K562 (cell line): ENCODE measurements around the gene PKD1L1. TPM values are rescaled to one million over a fixed set of nuclear protein-coding genes. Genes with fewer than 3 reads are reported as not detected.

ENCODE experiments used
- ATAC-seq: fragments of 200-7000 bp; cut with Tn5 transposase; 3 replicates; pipeline ENCODE4 v1.9.1; 2020; ENCODE audit warnings: moderate library complexity
- BruUV-seq: library from RNA; stranded (reverse); fragments of 400-500 nt; replicated peaks from 2 replicates; lab custom pipeline; 2021; lab: Mats Ljungman, UMichigan
- CTCF ChIA-PET: fragments of 300-600 bp; formaldehyde crosslinking; extraction: SDS; loops from one replicate; lab custom pipeline; 2021; ENCODE audit warnings: low intra/inter-chr PET ratio; lab: Yijun Ruan, JAX
- POLR2A ChIA-PET: fragments of 300-600, 350-650 bp; sonication (Branson Sonifier 250); formaldehyde crosslinking; extraction: SDS; loops from one replicate; lab custom pipeline; 2021; ENCODE audit warnings: antibody characterized with exemption, inconsistent platforms; lab: Yijun Ruan, JAX
- DNase-seq, 4 experiments: peaks; one replicate each; pipeline versions ENCODE4 v3.0.0 to v3.0.0-alpha.2; 2011 to 2018; ENCODE audit warnings: low spot score in 3 of 4, mixed read lengths in 3 of 4; ENCODE audit errors: extremely low read depth in 1 of 4
- FAIRE-seq: peaks from 2 replicates; lab custom pipeline; 2011; peaks lifted over from hg19 to GRCh38; lab: Jason Lieb, UNC
- H2AFZ ChIP-seq: 2 replicates; pipeline ENCODE4 v1.6.0; 2011; ENCODE audit warnings: low read depth, low read length, control low read depth, inconsistent platforms
- H3K27ac ChIP-seq: fragments of 200-600 bp; 3 replicates; pipeline ENCODE4 v1.8.0; 2011; ENCODE audit warnings: low read depth, mild to moderate bottlenecking, control low read depth, inconsistent platforms, low read length, moderate library complexity, mixed read lengths; ENCODE audit errors: extremely low read depth
- H3K27me3 ChIP-seq, 2 experiments: fragments of 300-600 bp in 1 of 2; 2 replicates in 1 of 2; 3 replicates in 1 of 2; pipeline versions ENCODE4 v1.6.0 to v1.8.0; 2011; ENCODE audit warnings: inconsistent platforms in 2 of 2, low read length in 2 of 2, mild to moderate bottlenecking in 1 of 2, mixed read lengths in 1 of 2, moderate library complexity in 1 of 2; ENCODE audit not compliant: control insufficient read depth in 2 of 2, insufficient read depth in 2 of 2
- H3K36me3 ChIP-seq: fragments of 300-600 bp; 3 replicates; pipeline ENCODE4 v1.8.0; 2011; ENCODE audit warnings: mild to moderate bottlenecking, low read length, inconsistent platforms; ENCODE audit not compliant: control insufficient read depth, insufficient read depth
- H3K4me1 ChIP-seq, 2 experiments: fragments of 200-600 bp in 1 of 2; replicated peaks in 1 of 2; 2 replicates in 1 of 2; 3 replicates in 1 of 2; pipeline versions ENCODE4 v1.5.1 to v1.8.0; 2011; ENCODE audit warnings: inconsistent platforms in 2 of 2, low read length in 2 of 2, mild to moderate bottlenecking in 1 of 2, mixed read lengths in 1 of 2, moderate library complexity in 1 of 2; ENCODE audit not compliant: control insufficient read depth in 2 of 2, insufficient read depth in 2 of 2
- H3K4me2 ChIP-seq: 2 replicates; pipeline ENCODE4 v1.6.1; 2011; ENCODE audit warnings: low read length, control low read depth, inconsistent platforms, mixed read lengths; ENCODE audit not compliant: insufficient read depth
- H3K4me3 ChIP-seq: fragments of 200-600 bp; sonication (generic), shearing (Covaris generic); 2 replicates; pipeline ENCODE4 v1.5.1; 2016; ENCODE audit warnings: control low read depth, inconsistent platforms
- H3K79me2 ChIP-seq: fragments of 200-600 bp; 3 replicates; pipeline ENCODE4 v1.8.0; 2011; ENCODE audit warnings: low read length, inconsistent platforms; ENCODE audit not compliant: control insufficient read depth, insufficient read depth
- H3K9ac ChIP-seq, 2 experiments: 2 replicates each; pipeline versions ENCODE4 v1.6.0 to v1.6.1; 2011; ENCODE audit warnings: low read depth in 2 of 2, low read length in 2 of 2, control low read depth in 1 of 2, inconsistent platforms in 1 of 2, mild to moderate bottlenecking in 1 of 2, mixed read lengths in 1 of 2; ENCODE audit not compliant: insufficient read depth in 1 of 2
- H3K9me1 ChIP-seq: one replicate; pipeline ENCODE4 v1.6.0; 2011; ENCODE audit warnings: inconsistent platforms, mild to moderate bottlenecking, low read length, moderate library complexity; ENCODE audit not compliant: control insufficient read depth, insufficient read depth
- H3K9me3 ChIP-seq: replicated peaks from 2 replicates; pipeline ENCODE4 v1.5.1; 2011; ENCODE audit warnings: low read depth, low read length, inconsistent platforms; ENCODE audit not compliant: control insufficient read depth, insufficient read depth
- H4K20me1 ChIP-seq: replicated peaks from 2 replicates; pipeline ENCODE4 v1.6.1; 2011; ENCODE audit warnings: low read length, inconsistent platforms, mixed read lengths; ENCODE audit not compliant: control insufficient read depth, insufficient read depth
- BDP1 ChIP-seq: IDR thresholded peaks from 3 replicates; pipeline ENCODE4 v1.6.1; 2011; ENCODE audit not compliant: insufficient read length, insufficient read depth
- CC2D1A ChIP-seq: fragments of 450-650 bp; IDR thresholded peaks from 2 replicates; pipeline ENCODE4 v1.6.1; 2017; ENCODE audit warnings: mild to moderate bottlenecking
- DACH1 ChIP-seq: fragments of 450-650 bp; IDR thresholded peaks from 2 replicates; pipeline ENCODE4 v1.6.1; 2018; ENCODE audit not compliant: partially characterized antibody
- FOSL1 ChIP-seq: fragments of 200-800 bp; sonication (Bioruptor generic); conservative IDR thresholded peaks from 2 replicates; pipeline ENCODE4 v1.6.1; 2016; ENCODE audit warnings: missing genetic modification characterization, missing compliant biosample characterization
- KLF1 ChIP-seq: fragments of 450-650 bp; IDR thresholded peaks from 2 replicates; pipeline ENCODE4 v1.6.1; 2016; ENCODE audit warnings: missing genetic modification characterization, missing compliant biosample characterization
- NCOA1 ChIP-seq: fragments of 450-650 bp; IDR thresholded peaks from 2 replicates; pipeline ENCODE4 v1.6.1; 2016; ENCODE audit warnings: low read depth
- NKRF ChIP-seq: fragments of 450-650 bp; IDR thresholded peaks from 2 replicates; pipeline ENCODE4 v1.6.1; 2016; ENCODE audit warnings: borderline replicate concordance
- NR2C2 ChIP-seq, 2 experiments: fragments of 200-800 bp in 1 of 2; sonication (Bioruptor generic) in 1 of 2; sonication (generic) in 1 of 2; formaldehyde crosslinking in 1 of 2; IDR thresholded peaks; 2 replicates each; pipeline versions ENCODE4 v1.6.1 to v1.8.0; 2016 to 2022; ENCODE audit warnings: mild to moderate bottlenecking in 1 of 2, missing compliant biosample characterization in 1 of 2, missing genetic modification characterization in 1 of 2, missing genetic modification reagents in 1 of 2
- NRF1 ChIP-seq, 2 experiments: fragments of 450-650 bp; IDR thresholded peaks in 1 of 2; conservative IDR thresholded peaks in 1 of 2; 2 replicates each; pipeline ENCODE4 v1.6.1; 2014; ENCODE audit warnings: mild to moderate bottlenecking in 2 of 2
- RBM15 ChIP-seq: fragments of 200-400 bp; formaldehyde crosslinking; IDR thresholded peaks from 2 replicates; pipeline ENCODE4 v1.6.1; 2018; ENCODE audit warnings: mild to moderate bottlenecking, low read length, moderate library complexity; ENCODE audit not compliant: insufficient read depth
- YY1 ChIP-seq, 3 experiments: IDR thresholded peaks; 2 replicates each; pipeline ENCODE4 v1.6.1; 2011; ENCODE audit warnings: low read length in 2 of 3, mild to moderate bottlenecking in 2 of 3, moderate library complexity in 2 of 3, borderline replicate concordance in 1 of 3, control low read depth in 1 of 3, low read depth in 1 of 3; ENCODE audit not compliant: insufficient read depth in 3 of 3, insufficient replicate concordance in 2 of 3, control insufficient read depth in 1 of 3, insufficient read length in 1 of 3; ENCODE audit errors: extremely low read depth in 1 of 3
- ZNF76 ChIP-seq: fragments of 250-450 bp; sonication (Bioruptor Pico); IDR thresholded peaks from 2 replicates; pipeline ENCODE4 v1.4.0; 2020; ENCODE audit warnings: mild to moderate bottlenecking, moderate library complexity, borderline replicate concordance
- WGBS: fragments of 100-300 bp; shearing (Covaris generic); methylation state at CpG from one replicate; pipeline ENCODE4 v1.1.6; 2016; ENCODE audit warnings: low coverage, mixed read lengths; ENCODE audit not compliant: insufficient coverage; ENCODE audit errors: missing lambda C conversion rate; 5-methylcytosine and 5-hydroxymethylcytosine counted together
- in situ Hi-C: fragments of 300-500 bp; cut with MboI; formaldehyde crosslinking; loops from 4 replicates; pipeline ENCODE4 v1.15.0; 2018; ENCODE audit warnings: inconsistent platforms, mixed read lengths
- intact Hi-C: fragments of 100-400 bp; cut with micrococcal nuclease; formaldehyde crosslinking; loops from 2 replicates; pipeline ENCODE4 v1.14.2; 2022
- polyA plus RNA-seq, 8 experiments: library from polyadenylated mRNA; depleted of rRNA in 4 of 8; stranded (reverse) in 5 of 8; unstranded in 3 of 8; fragments of >200 nt; fragmentation: Nextera tagmentation in 2 of 8; fragmentation: Illumina TruSeq in 1 of 8; extraction: Ambion mirVana in 2 of 8; extraction: Trizol in 1 of 8; gene quantifications; 2 replicates each; pipeline versions ENCODE4 v1.2.1 to v1.2.3, GENCODE V29; 2011 to 2014; ENCODE audit warnings: inconsistent platforms in 1 of 8, missing spikeins in 1 of 8
- total RNA-seq, 7 experiments: library from RNA; depleted of rRNA in 6 of 7; stranded (reverse); fragments of >200 nt in 6 of 7; fragmentation: Illumina TruSeq in 2 of 7; extraction: Trizol in 2 of 7; gene quantifications; 2 replicates each; pipeline versions ENCODE4 v1.2.1 to v1.2.3, GENCODE V29; 2011 to 2021; ENCODE audit warnings: low replicate concordance in 1 of 7
- TF ChIP-seq, protein P1 (sequence below): fragments of 250-450 bp; sonication (Bioruptor Pico); IDR thresholded peaks from 2 replicates; pipeline ENCODE4 v1.5.0; 2021

The PKD1L1 gene
- total and polyA plus RNA-seq, 9 of the 15 experiments (the other 6 are each of a cell fraction or from before 2014, with no cell fraction given): 0.01 to 0.02 TPM; not detected in 7

GRCh38 chr7:47912332-47912731 lies 35.9 kb downstream of the PKD1L1 start:
- POLR2A ChIA-PET: no interaction called here
- no peaks in the 10 kb centered on the region for H3K79me2 ChIP-seq
- no peaks in the 10 kb centered on the region for H3K4me1 ChIP-seq
- BruUV-seq: no TSS peak
- no peaks in the 10 kb centered on the region for H3K9me1 ChIP-seq
- intact Hi-C loops (no loop called here), in situ Hi-C loops (no loop called here)
- no peak overlapping the region for H3K4me3 ChIP-seq
- FAIRE-seq (no peak), ATAC-seq (no peak), DNase-seq (no peak)
- H3K27ac ChIP-seq: no peak overlapping the region
- CTCF ChIA-PET: no interaction called here
- H3K9ac ChIP-seq: no peak overlapping the region
- no peak overlapping the region for H2AFZ ChIP-seq
- H4K20me1 ChIP-seq: no peaks in the 10 kb centered on the region
- H3K36me3 ChIP-seq: no peaks in the 10 kb centered on the region
- no peaks in the 10 kb centered on the region for H3K9me3 ChIP-seq
- TF ChIP-seq DACH1: no peak
- TF ChIP-seq, protein P1, sequence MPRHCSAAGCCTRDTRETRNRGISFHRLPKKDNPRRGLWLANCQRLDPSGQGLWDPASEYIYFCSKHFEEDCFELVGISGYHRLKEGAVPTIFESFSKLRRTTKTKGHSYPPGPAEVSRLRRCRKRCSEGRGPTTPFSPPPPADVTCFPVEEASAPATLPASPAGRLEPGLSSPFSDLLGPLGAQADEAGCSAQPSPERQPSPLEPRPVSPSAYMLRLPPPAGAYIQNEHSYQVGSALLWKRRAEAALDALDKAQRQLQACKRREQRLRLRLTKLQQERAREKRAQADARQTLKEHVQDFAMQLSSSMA: no peak
- no peak for TF ChIP-seq RBM15
- 0% methylated on average over 6 of the region's 6 CpGs for WGBS
- no peak overlapping the region for H3K4me2 ChIP-seq
- H3K27me3 ChIP-seq: peaks cover 0 to 9% of the 10 kb centered on the region in 2 experiments; a peak in 1 of 5 replicates

DNA sequence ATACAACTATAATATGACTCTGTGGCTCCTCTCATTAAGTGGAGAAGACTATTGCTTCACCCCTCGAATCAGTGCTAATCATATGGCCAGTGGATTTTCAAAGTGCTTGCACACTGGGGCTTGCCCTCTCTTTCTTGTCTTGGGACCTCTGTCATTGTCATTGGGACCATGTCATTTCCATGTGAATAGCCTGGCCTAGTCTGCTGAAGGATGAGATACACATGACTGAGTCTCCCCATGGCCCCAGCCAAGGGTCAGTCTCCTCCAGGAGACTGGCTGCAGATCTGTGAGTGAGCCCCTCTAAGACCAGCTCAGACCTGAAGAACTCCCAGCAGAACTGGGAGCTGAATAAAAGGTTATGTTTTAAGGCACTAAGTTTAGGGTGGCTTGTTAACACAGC lies 39.5 kb downstream of the PKD1L1 start:
- POLR2A ChIA-PET: no interaction called here
- no peak overlapping the region for H2AFZ ChIP-seq
- H3K9me3 ChIP-seq: no peaks in the 10 kb centered on the region; the same call in 1 of the 2 replicates
- H3K9me1 ChIP-seq: no peaks in the 10 kb centered on the region
- FAIRE-seq: no peak
- WGBS: 0% methylated on average over 1 of the region's 1 CpG
- in situ Hi-C loops: no loop called here
- CTCF ChIA-PET: no interaction called here
- no peak overlapping the region for H3K4me3 ChIP-seq
- no peak overlapping the region for H3K4me2 ChIP-seq
- no peak for ATAC-seq
- no peak overlapping the region for H3K27ac ChIP-seq
- no peak overlapping the region for H3K9ac ChIP-seq
- no peaks in the 10 kb centered on the region for H4K20me1 ChIP-seq
- TF ChIP-seq FOSL1 (tag): no peak
- TF ChIP-seq ZNF76 (CRISPR knock-in tag): no peak
- TF ChIP-seq NKRF: no peak
- no peak for TF ChIP-seq YY1 (IDR thresholded peaks at IDR 0.05; ENCODE audit: borderline replicate concordance in 1 of 3, control insufficient read depth in 1 of 3, extremely low read depth in 1 of 3, insufficient read depth in 3 of 3, insufficient read length in 1 of 3, insufficient replicate concordance in 2 of 3, low read depth in 1 of 3, low read length in 2 of 3)
- no peak for TF ChIP-seq BDP1
- no peak for TF ChIP-seq CC2D1A
- no peak for TF ChIP-seq NCOA1
- no peak for TF ChIP-seq NR2C2 (CRISPR knock-in tag; IDR thresholded peaks at IDR 0.05)
- no peak for TF ChIP-seq NR2C2 (tag; IDR thresholded peaks at IDR 0.05)
- no peak for TF ChIP-seq RBM15
- TF ChIP-seq KLF1: no peak
- TF ChIP-seq NRF1 (conservative IDR thresholded peaks at IDR 0.05 in 1 of 2, IDR thresholded peaks at IDR 0.05 in 1 of 2): no peak
- intact Hi-C loops: no loop called here
- peaks cover 0 to 13% of the 10 kb centered on the region in 2 experiments; a peak in 1 of 5 replicates for H3K27me3 ChIP-seq
- no peaks in the 10 kb centered on the region for H3K4me1 ChIP-seq
- no peaks in the 10 kb centered on the region for H3K79me2 ChIP-seq
- no TSS peak for BruUV-seq
- no peaks in the 10 kb centered on the region for H3K36me3 ChIP-seq
- no peak for DNase-seq
